Stimulated activated CD8-positive, alpha-beta memory T cell treated with anti-CD3 and anti-CD28 coated beads, Interleukin-12 subunit alpha, Interleukin-12 subunit beta, amount 100 ng/mL, for 1 hour (primary cell): ENCODE data around the gene LACRT.
A peak's percentile ranks its signal among the peaks of the same experiment; 100 is the strongest.
"Not testable (repeated sequence)": the region's sequence is repeated elsewhere in the genome, so short reads cannot be mapped to it uniquely, and the experiment has no call there.

Experiments
- DNase-seq: peaks from one replicate; pipeline ENCODE4 v3.0.0-alpha.2; 2020; ENCODE audit warnings: low read depth

The LACRT gene

GRCh38 chr12:54639112-54639511 is 4.4 kb upstream of the LACRT start:
- DNase-seq, result not testable (repeated sequence)

- no peak for DNase-seq
These were observed 2.5 kb downstream of the LACRT start for GRCh38 chr12:54631988-54632728.

GRCh38 chr12:54631551-54631950 is 3.1 kb downstream of the LACRT start:
- no peak for DNase-seq

- no peak for DNase-seq
These were observed 4.8 kb downstream of the LACRT start for GRCh38 chr12:54629925-54630324.

- DNase-seq, result no peak
These were observed 6.4 kb downstream of the LACRT start for GRCh38 chr12:54628186-54628846.

- no peak for DNase-seq
These were observed 7.4 kb downstream of the LACRT start for GRCh38 chr12:54627304-54627703.

- DNase-seq, result no peak
These were observed 9.1 kb downstream of the LACRT start for GRCh38 chr12:54625598-54625997.

GRCh38 chr12:54624315-54625279 is 10.1 kb downstream of the LACRT start:
- DNase-seq, result no peak

- DNase-seq, result no peak
These were observed 12.1 kb downstream of the LACRT start for GRCh38 chr12:54622463-54623183.

GRCh38 chr12:54616933-54617680 is 17.6 kb downstream of the LACRT start:
- DNase-seq, result no peak

- DNase-seq, result no peak
These were observed 22.4 kb downstream of the LACRT start for GRCh38 chr12:54612225-54612750.

GRCh38 chr12:54611715-54612149 is 23.0 kb downstream of the LACRT start:
- DNase-seq, result no peak

GRCh38 chr12:54608769-54609168 is 25.9 kb downstream of the LACRT start:
- DNase-seq, result no peak

GRCh38 chr12:54608156-54608555 is 26.5 kb downstream of the LACRT start:
- DNase-seq, result no peak

GRCh38 chr12:54606556-54606955 is 28.1 kb downstream of the LACRT start:
- no peak for DNase-seq

- DNase-seq, result no peak
These were observed 29.3 kb downstream of the LACRT start for GRCh38 chr12:54605138-54605970.

GRCh38 chr12:54604436-54604835 is 30.3 kb downstream of the LACRT start:
- DNase-seq, result no peak

GRCh38 chr12:54603872-54604271 is 30.8 kb downstream of the LACRT start:
- no peak for DNase-seq

GRCh38 chr12:54603173-54603814 is 31.4 kb downstream of the LACRT start:
- DNase-seq, result peak; percentile 44
